ENCODE measurements around the gene CHD9. TPM values are rescaled to one million over a fixed set of nuclear protein-coding genes. Genes with fewer than 3 reads are reported as not detected.

CHD9 gene
- total RNA-seq, 1 experiment from 2014 or later = 25.4 TPM

DNA sequence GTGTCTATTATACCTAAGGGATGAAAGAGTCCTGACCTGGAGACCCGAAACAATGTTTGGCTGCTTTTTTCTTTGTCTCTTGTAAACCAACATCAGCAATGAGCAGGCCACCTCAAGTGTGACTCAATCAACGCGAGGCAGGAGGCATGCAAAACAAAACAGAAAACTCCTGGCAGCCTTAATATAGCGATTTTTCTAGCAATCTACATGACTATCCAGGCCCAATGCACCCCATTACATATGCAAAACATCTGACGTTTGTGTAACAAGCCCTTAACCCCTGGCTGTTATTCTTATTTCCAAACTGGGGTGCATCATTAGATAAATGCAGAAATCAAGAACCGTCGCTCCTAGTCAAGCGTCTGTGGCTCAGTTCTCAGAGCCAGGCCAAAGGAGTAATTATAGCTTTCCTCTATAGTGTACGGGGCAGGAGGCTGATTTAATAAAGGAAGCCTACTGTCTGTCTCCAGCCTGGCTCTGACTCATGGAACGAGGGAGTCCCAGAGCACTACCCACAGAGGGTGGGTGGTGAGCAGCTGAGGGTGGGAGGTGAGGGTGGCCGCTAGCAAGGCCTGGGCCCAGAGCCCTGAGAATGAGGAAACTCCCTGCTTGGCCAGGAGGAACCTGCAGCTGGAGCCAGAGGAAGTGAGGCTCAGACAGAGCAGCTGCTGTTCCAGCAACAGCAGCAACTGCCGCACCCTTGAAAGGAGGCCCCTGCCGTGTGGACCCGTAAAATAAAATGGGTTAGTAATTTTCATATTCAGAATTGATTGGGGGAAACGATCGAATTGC is 43.9 kb downstream of the CHD9 start:
- POLR2A ChIA-PET = interaction anchor here (0.5 kb wide), 1 partner anchor 1312 kb away, joined by 10 read pairs; no protein-coding TSS in a partner anchor
- CTCF ChIA-PET = no interaction called here
- peak overlapping the region; percentile 29 to 44 for H3K4me3 ChIP-seq (ENCODE audit: low read depth in 2 of 2, low read length in 2 of 2)
- no peak for DNase-seq (ENCODE audit: low read depth, low spot score)
- H3K27ac ChIP-seq (ENCODE audit: low read length) = peak overlapping the region; percentile 96
- no peaks in the 10 kb centered on the region for H3K36me3 ChIP-seq (ENCODE audit: control insufficient read depth, insufficient read depth, low read length)
- intact Hi-C loops (cut with micrococcal nuclease; ENCODE audit: unreplicated experiment) (no loop called here), in situ Hi-C loops (cut with HindIII; ENCODE audit: low pct_unique_long_range_greater_than_20kb, low sequenced_read_pairs) (no loop called here)
- H3K4me1 ChIP-seq (ENCODE audit: control insufficient read depth, insufficient read depth, low read length) = peaks cover 22% of the 10 kb centered on the region
- no peaks in the 10 kb centered on the region for H3K9me3 ChIP-seq (ENCODE audit: control insufficient read depth, insufficient read depth, low read depth, low read length)
- no peaks in the 10 kb centered on the region for H3K27me3 ChIP-seq (ENCODE audit: control insufficient read depth, insufficient read depth, low read length)
- no peak for TF ChIP-seq TCF7L2 (IDR thresholded peaks at IDR 0.05; ENCODE audit: low read depth, low read length)
- TF ChIP-seq SIN3A (IDR thresholded peaks at IDR 0.05; ENCODE audit: borderline replicate concordance, insufficient read depth, low read depth, low read length) = no peak
- no peak; the same call in 1 of the 2 replicates for TF ChIP-seq POLR2AphosphoS5 (IDR thresholded peaks at IDR 0.05; ENCODE audit: low read depth, low read length)
- TF ChIP-seq, protein P1, sequence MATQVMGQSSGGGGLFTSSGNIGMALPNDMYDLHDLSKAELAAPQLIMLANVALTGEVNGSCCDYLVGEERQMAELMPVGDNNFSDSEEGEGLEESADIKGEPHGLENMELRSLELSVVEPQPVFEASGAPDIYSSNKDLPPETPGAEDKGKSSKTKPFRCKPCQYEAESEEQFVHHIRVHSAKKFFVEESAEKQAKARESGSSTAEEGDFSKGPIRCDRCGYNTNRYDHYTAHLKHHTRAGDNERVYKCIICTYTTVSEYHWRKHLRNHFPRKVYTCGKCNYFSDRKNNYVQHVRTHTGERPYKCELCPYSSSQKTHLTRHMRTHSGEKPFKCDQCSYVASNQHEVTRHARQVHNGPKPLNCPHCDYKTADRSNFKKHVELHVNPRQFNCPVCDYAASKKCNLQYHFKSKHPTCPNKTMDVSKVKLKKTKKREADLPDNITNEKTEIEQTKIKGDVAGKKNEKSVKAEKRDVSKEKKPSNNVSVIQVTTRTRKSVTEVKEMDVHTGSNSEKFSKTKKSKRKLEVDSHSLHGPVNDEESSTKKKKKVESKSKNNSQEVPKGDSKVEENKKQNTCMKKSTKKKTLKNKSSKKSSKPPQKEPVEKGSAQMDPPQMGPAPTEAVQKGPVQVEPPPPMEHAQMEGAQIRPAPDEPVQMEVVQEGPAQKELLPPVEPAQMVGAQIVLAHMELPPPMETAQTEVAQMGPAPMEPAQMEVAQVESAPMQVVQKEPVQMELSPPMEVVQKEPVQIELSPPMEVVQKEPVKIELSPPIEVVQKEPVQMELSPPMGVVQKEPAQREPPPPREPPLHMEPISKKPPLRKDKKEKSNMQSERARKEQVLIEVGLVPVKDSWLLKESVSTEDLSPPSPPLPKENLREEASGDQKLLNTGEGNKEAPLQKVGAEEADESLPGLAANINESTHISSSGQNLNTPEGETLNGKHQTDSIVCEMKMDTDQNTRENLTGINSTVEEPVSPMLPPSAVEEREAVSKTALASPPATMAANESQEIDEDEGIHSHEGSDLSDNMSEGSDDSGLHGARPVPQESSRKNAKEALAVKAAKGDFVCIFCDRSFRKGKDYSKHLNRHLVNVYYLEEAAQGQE (IDR thresholded peaks at IDR 0.05; ENCODE audit: insufficient read depth in 1 of 2, low read depth in 2 of 2, low read length in 1 of 2) = no peak
- TF ChIP-seq, protein P2, sequence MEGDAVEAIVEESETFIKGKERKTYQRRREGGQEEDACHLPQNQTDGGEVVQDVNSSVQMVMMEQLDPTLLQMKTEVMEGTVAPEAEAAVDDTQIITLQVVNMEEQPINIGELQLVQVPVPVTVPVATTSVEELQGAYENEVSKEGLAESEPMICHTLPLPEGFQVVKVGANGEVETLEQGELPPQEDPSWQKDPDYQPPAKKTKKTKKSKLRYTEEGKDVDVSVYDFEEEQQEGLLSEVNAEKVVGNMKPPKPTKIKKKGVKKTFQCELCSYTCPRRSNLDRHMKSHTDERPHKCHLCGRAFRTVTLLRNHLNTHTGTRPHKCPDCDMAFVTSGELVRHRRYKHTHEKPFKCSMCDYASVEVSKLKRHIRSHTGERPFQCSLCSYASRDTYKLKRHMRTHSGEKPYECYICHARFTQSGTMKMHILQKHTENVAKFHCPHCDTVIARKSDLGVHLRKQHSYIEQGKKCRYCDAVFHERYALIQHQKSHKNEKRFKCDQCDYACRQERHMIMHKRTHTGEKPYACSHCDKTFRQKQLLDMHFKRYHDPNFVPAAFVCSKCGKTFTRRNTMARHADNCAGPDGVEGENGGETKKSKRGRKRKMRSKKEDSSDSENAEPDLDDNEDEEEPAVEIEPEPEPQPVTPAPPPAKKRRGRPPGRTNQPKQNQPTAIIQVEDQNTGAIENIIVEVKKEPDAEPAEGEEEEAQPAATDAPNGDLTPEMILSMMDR (IDR thresholded peaks at IDR 0.05) = no peak
- BruUV-seq (replicated peaks) = no TSS peak
- peak; percentile 73 for ATAC-seq

DNA sequence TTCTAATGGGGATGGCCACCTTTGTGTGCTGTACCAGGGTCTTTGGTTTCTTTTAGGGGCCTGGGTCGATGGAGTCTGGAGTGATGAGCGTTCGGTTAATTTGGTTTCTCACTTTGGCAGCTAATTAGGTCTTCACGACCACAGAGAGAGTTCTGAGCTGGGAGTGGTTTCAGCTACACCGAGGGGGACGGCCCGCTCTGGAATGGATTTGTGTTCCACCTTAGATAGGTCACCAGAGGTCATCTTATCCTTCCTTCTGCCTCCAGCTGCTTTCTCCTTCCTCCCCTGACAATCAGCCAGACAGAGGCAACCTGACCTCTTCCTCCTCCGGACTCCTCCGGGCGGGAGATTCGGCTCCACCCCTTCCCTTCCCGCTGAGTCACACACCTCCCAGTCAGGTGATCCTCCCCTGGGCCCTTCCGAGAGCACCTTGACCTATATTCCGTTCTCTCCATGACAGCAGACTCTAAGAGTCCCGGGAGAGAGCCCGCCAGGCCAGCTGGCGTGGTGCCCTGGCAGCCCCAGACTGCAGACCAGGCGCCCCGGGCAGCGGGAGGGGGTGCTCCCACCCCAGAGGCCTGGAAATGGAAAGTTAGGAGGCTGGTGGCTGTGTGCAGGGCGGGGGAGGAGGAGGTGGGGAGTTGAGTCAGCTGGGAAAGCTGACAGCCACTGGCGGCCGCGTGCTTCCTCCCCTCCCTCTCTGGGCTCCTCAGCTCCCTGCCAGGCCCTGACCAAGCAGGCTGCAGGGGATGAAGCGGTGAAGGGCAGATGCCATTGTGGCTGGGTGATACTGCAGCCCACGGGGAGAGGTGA is 44.7 kb downstream of the CHD9 start:
- Histone ChIP-seq H3K4me1 (ENCODE audit: control insufficient read depth, insufficient read depth, low read length) (peaks cover 22% of the 10 kb centered on the region), H3K36me3 (ENCODE audit: control insufficient read depth, insufficient read depth, low read length) (no peaks in the 10 kb centered on the region), H3K27me3 (ENCODE audit: control insufficient read depth, insufficient read depth, low read length) (no peaks in the 10 kb centered on the region), H3K4me3 (ENCODE audit: low read depth in 2 of 2, low read length in 2 of 2) (peak overlapping the region; percentile 29 to 44), H3K9me3 (ENCODE audit: control insufficient read depth, insufficient read depth, low read depth, low read length) (no peaks in the 10 kb centered on the region), H3K27ac (ENCODE audit: low read length) (peak overlapping the region; percentile 96)
- ChIA-PET CTCF (no interaction called here), POLR2A (no interaction called here)
- intact Hi-C loops (cut with micrococcal nuclease; ENCODE audit: unreplicated experiment) = no loop called here
- TF ChIP-seq, protein P1 (IDR thresholded peaks at IDR 0.05; ENCODE audit: insufficient read depth in 1 of 2, low read depth in 2 of 2, low read length in 1 of 2) = no peak
- TF ChIP-seq, protein P2 (IDR thresholded peaks at IDR 0.05) = no peak
- TF ChIP-seq TCF7L2 (IDR thresholded peaks at IDR 0.05; ENCODE audit: low read depth, low read length) (no peak), POLR2AphosphoS5 (IDR thresholded peaks at IDR 0.05; ENCODE audit: low read depth, low read length) (no peak; the same call in 1 of the 2 replicates), SIN3A (IDR thresholded peaks at IDR 0.05; ENCODE audit: borderline replicate concordance, insufficient read depth, low read depth, low read length) (no peak)
- no peak for DNase-seq (ENCODE audit: low read depth, low spot score)
- peak; percentile 95 for ATAC-seq
- BruUV-seq (replicated peaks) = no TSS peak
- in situ Hi-C loops (cut with HindIII; ENCODE audit: low pct_unique_long_range_greater_than_20kb, low sequenced_read_pairs) = no loop called here
